CD4-positive, alpha-beta memory T cell (primary cell): ENCODE measurements around the gene SMLR1. TPM values are rescaled to one million over a fixed set of nuclear protein-coding genes. Genes with fewer than 3 reads are reported as not detected.

Experiments used
- CTCF ChIA-PET: fragments of 350-600 bp; sonication (Branson Sonifier 250); formaldehyde crosslinking; loops from one replicate; lab custom pipeline; 2021; ENCODE audit warnings: inconsistent platforms; ENCODE audit not compliant: partially characterized antibody; lab: Charles Lee
- POLR2A ChIA-PET: fragments of 350-600 bp; sonication (Branson Sonifier 250); formaldehyde crosslinking; loops from one replicate; lab custom pipeline; 2021; ENCODE audit not compliant: partially characterized antibody; lab: Charles Lee
- DNase-seq, 5 donors: peaks; one replicate each; pipeline versions ENCODE4 v3.0.0 to v3.0.0-alpha.2; 2020 to 2022; ENCODE audit warnings: mixed read lengths in 1 of 5
- H3K27ac ChIP-seq: one replicate; pipeline ENCODE4 v1.7.0; 2013; ENCODE audit warnings: low read depth, low read length
- H3K27me3 ChIP-seq: 2 replicates; pipeline ENCODE4 v1.7.0; 2013; ENCODE audit warnings: mild to moderate bottlenecking, low read length, moderate library complexity; ENCODE audit not compliant: insufficient read depth
- H3K36me3 ChIP-seq: 2 replicates; pipeline ENCODE4 v1.7.0; 2013; ENCODE audit warnings: mild to moderate bottlenecking, low read length, moderate library complexity; ENCODE audit not compliant: insufficient read depth
- H3K4me1 ChIP-seq: 2 replicates; pipeline ENCODE4 v1.7.0; 2013; ENCODE audit warnings: mild to moderate bottlenecking, low read length, moderate library complexity; ENCODE audit not compliant: insufficient read depth
- H3K4me3 ChIP-seq, 2 donors: one replicate each; pipeline ENCODE4 v1.7.0; 2013; ENCODE audit warnings: low read length in 2 of 2, mild to moderate bottlenecking in 1 of 2
- H3K9me3 ChIP-seq, 2 donors: one replicate each; pipeline ENCODE4 v1.7.0; 2013; ENCODE audit warnings: low read length in 2 of 2, control low read depth in 1 of 2; ENCODE audit not compliant: control insufficient read depth in 1 of 2
- H3K27ac Mint-ChIP-seq, 7 donors: one replicate each; pipeline ENCODE4 v1.8.0; 2020 to 2021; ENCODE audit warnings: mixed read lengths in 7 of 7, mild to moderate bottlenecking in 6 of 7, inconsistent platforms in 3 of 7, moderate library complexity in 3 of 7
- H3K27me3 Mint-ChIP-seq, 2 donors: one replicate each; pipeline ENCODE4 v1.8.0; 2020 to 2021; ENCODE audit warnings: mixed read lengths in 2 of 2
- H3K36me3 Mint-ChIP-seq, 2 donors: one replicate each; pipeline ENCODE4 v1.8.0; 2020 to 2021; ENCODE audit warnings: mixed read lengths in 2 of 2, inconsistent platforms in 1 of 2, mild to moderate bottlenecking in 1 of 2
- H3K4me1 Mint-ChIP-seq, 4 donors: one replicate each; pipeline ENCODE4 v1.8.0; 2020 to 2021; ENCODE audit warnings: mixed read lengths in 4 of 4, mild to moderate bottlenecking in 1 of 4
- H3K4me3 Mint-ChIP-seq, 8 donors: one replicate each; pipeline ENCODE4 v1.8.0; 2020 to 2021; ENCODE audit warnings: mixed read lengths in 8 of 8, mild to moderate bottlenecking in 7 of 8, moderate library complexity in 6 of 8, inconsistent platforms in 3 of 8
- H3K9me3 Mint-ChIP-seq, 8 donors: one replicate each; pipeline ENCODE4 v1.8.0; 2020 to 2021; ENCODE audit warnings: mixed read lengths in 8 of 8, mild to moderate bottlenecking in 5 of 8, inconsistent platforms in 3 of 8, moderate library complexity in 1 of 8
- intact Hi-C: fragments of 100-400 bp; cut with micrococcal nuclease; formaldehyde crosslinking; loops from one replicate; pipeline ENCODE4 v1.15.1; 2023
- polyA plus RNA-seq, 2 donors: library from polyadenylated mRNA; unstranded; fragments of 300-500 nt; fragmentation: Illumina TruSeq; gene quantifications; one replicate each; pipeline ENCODE4 v1.2.3, GENCODE V29; 2021
- total RNA-seq, 2 experiments: library from RNA; stranded (reverse); gene quantifications; one replicate each; pipeline ENCODE4 v1.2.3, GENCODE V29; 2021

Gene SMLR1
- total and polyA plus RNA-seq, 4 experiments from 2014 or later, result not detected

- H3K27me3 Mint-ChIP-seq, result no peaks in the 10 kb centered on the region
- POLR2A ChIA-PET, result no interaction called here
- CTCF ChIA-PET, result interaction anchor here (0.7 to 1.4 kb wide), 2 partner anchors 32 to 155 kb away, joined by 3 to 4 read pairs; no protein-coding TSS in a partner anchor
- peaks cover 3 to 8% (median 4%) of the 10 kb centered on the region in 4 donors for H3K4me1 Mint-ChIP-seq
- peaks cover 6% of the 10 kb centered on the region for H3K4me1 ChIP-seq
- intact Hi-C loops, result no loop called here
- no peaks in the 10 kb centered on the region for H3K27me3 ChIP-seq
- H3K36me3 ChIP-seq, result no peaks in the 10 kb centered on the region
- no peak overlapping the region for H3K27ac ChIP-seq
- no peak overlapping the region for H3K4me3 Mint-ChIP-seq
- DNase-seq, result no peak
- H3K27ac Mint-ChIP-seq, result no peak overlapping the region
- no peaks in the 10 kb centered on the region for H3K9me3 ChIP-seq
- peaks cover 0 to 2% (median 0%) of the 10 kb centered on the region in 8 donors for H3K9me3 Mint-ChIP-seq
- H3K36me3 Mint-ChIP-seq, result no peaks in the 10 kb centered on the region
- no peak overlapping the region for H3K4me3 ChIP-seq
Observed at GRCh38 chr6:130852844-130853554, 25.8 kb downstream of the SMLR1 start.

GRCh38 chr6:130853555-130854183 lies 26.5 kb downstream of the SMLR1 start:
- Histone ChIP-seq H3K9me3 (no peaks in the 10 kb centered on the region), H3K4me1 (peaks cover 6% of the 10 kb centered on the region), H3K27ac (no peak overlapping the region), H3K27me3 (no peaks in the 10 kb centered on the region), H3K36me3 (no peaks in the 10 kb centered on the region), H3K4me3 (no peak overlapping the region)
- no peaks in the 10 kb centered on the region for H3K36me3 Mint-ChIP-seq
- peaks cover 0 to 2% (median 0%) of the 10 kb centered on the region in 8 donors for H3K9me3 Mint-ChIP-seq
- intact Hi-C loops, result no loop called here
- H3K4me3 Mint-ChIP-seq, result no peak overlapping the region
- POLR2A ChIA-PET, result no interaction called here
- peaks cover 2 to 7% (median 3%) of the 10 kb centered on the region in 4 donors for H3K4me1 Mint-ChIP-seq
- H3K27me3 Mint-ChIP-seq, result no peaks in the 10 kb centered on the region
- no peak overlapping the region for H3K27ac Mint-ChIP-seq
- CTCF ChIA-PET, result interaction anchor here (0.7 to 1.4 kb wide), 2 partner anchors 31 to 156 kb away, joined by 3 to 4 read pairs; no protein-coding TSS in a partner anchor
- no peak for DNase-seq

GRCh38 chr6:130858054-130858453 lies 30.8 kb downstream of the SMLR1 start:
- peaks cover 0 to 2% (median 0%) of the 10 kb centered on the region in 8 donors for H3K9me3 Mint-ChIP-seq
- ChIA-PET CTCF (no interaction called here), POLR2A (no interaction called here)
- Histone ChIP-seq H3K27ac (no peak overlapping the region), H3K27me3 (no peaks in the 10 kb centered on the region), H3K9me3 (no peaks in the 10 kb centered on the region), H3K36me3 (no peaks in the 10 kb centered on the region), H3K4me1 (no peaks in the 10 kb centered on the region), H3K4me3 (no peak overlapping the region)
- intact Hi-C loops, result no loop called here
- no peaks in the 10 kb centered on the region for H3K4me1 Mint-ChIP-seq
- peak overlapping the region in 1 of 7 donors; percentile 32 for H3K27ac Mint-ChIP-seq
- no peak for DNase-seq
- peaks cover 0 to 6% of the 10 kb centered on the region in 2 donors for H3K36me3 Mint-ChIP-seq
- H3K4me3 Mint-ChIP-seq, result no peak overlapping the region
- no peaks in the 10 kb centered on the region for H3K27me3 Mint-ChIP-seq

GRCh38 chr6:130858498-130859160 lies 31.4 kb downstream of the SMLR1 start:
- H3K27me3 Mint-ChIP-seq, result no peaks in the 10 kb centered on the region
- H3K9me3 Mint-ChIP-seq, result peaks cover 0 to 2% (median 0%) of the 10 kb centered on the region in 8 donors
- H3K4me3 ChIP-seq, result no peak overlapping the region
- H3K36me3 Mint-ChIP-seq, result peaks cover 0 to 6% of the 10 kb centered on the region in 2 donors
- no peaks in the 10 kb centered on the region for H3K9me3 ChIP-seq
- no peaks in the 10 kb centered on the region for H3K27me3 ChIP-seq
- H3K27ac Mint-ChIP-seq, result no peak overlapping the region
- no peaks in the 10 kb centered on the region for H3K4me1 ChIP-seq
- ChIA-PET CTCF (interaction anchor here (1.2 kb wide), 1 partner anchor 13 kb away, joined by 3 read pairs; no protein-coding TSS in a partner anchor), POLR2A (no interaction called here)
- DNase-seq, result no peak
- H3K27ac ChIP-seq, result no peak overlapping the region
- no peak overlapping the region for H3K4me3 Mint-ChIP-seq
- intact Hi-C loops, result no loop called here
- no peaks in the 10 kb centered on the region for H3K36me3 ChIP-seq
- H3K4me1 Mint-ChIP-seq, result no peaks in the 10 kb centered on the region

- H3K9me3 Mint-ChIP-seq, result peaks cover 0 to 2% (median 0%) of the 10 kb centered on the region in 8 donors
- intact Hi-C loops, result no loop called here
- H3K4me1 Mint-ChIP-seq, result no peaks in the 10 kb centered on the region
- Histone ChIP-seq H3K4me3 (no peak overlapping the region), H3K27ac (no peak overlapping the region), H3K4me1 (no peaks in the 10 kb centered on the region), H3K36me3 (no peaks in the 10 kb centered on the region), H3K9me3 (no peaks in the 10 kb centered on the region), H3K27me3 (no peaks in the 10 kb centered on the region)
- H3K27ac Mint-ChIP-seq, result peak overlapping the region in 1 of 7 donors; percentile 17
- H3K36me3 Mint-ChIP-seq, result peaks cover 0 to 6% of the 10 kb centered on the region in 2 donors
- CTCF ChIA-PET, result interaction anchor here (1.0 to 1.4 kb wide), 3 partner anchors 12 to 16 kb away, joined by 3 read pairs; no protein-coding TSS in a partner anchor
- H3K27me3 Mint-ChIP-seq, result peaks cover 0 to 2% of the 10 kb centered on the region in 2 donors
- H3K4me3 Mint-ChIP-seq, result no peak overlapping the region
- DNase-seq, result no peak
- POLR2A ChIA-PET, result no interaction called here
Observed at GRCh38 chr6:130859161-130859867, 32.1 kb downstream of the SMLR1 start.

- POLR2A ChIA-PET, result no interaction called here
- no peaks in the 10 kb centered on the region for H3K4me1 ChIP-seq
- no peaks in the 10 kb centered on the region for H3K27me3 ChIP-seq
- no peak overlapping the region for H3K27ac ChIP-seq
- Mint-ChIP-seq H3K27ac (no peak overlapping the region), H3K4me3 (no peak overlapping the region), H3K9me3 (no peaks in the 10 kb centered on the region), H3K36me3 (peaks cover 1 to 17% of the 10 kb centered on the region in 2 donors), H3K27me3 (peaks cover 0 to 2% of the 10 kb centered on the region in 2 donors), H3K4me1 (no peaks in the 10 kb centered on the region)
- intact Hi-C loops, result no loop called here
- H3K9me3 ChIP-seq, result no peaks in the 10 kb centered on the region
- CTCF ChIA-PET, result interaction anchor here (1.3 to 1.4 kb wide), 2 partner anchors 9 to 13 kb away, joined by 3 to 4 read pairs; no protein-coding TSS in a partner anchor
- no peak for DNase-seq
- H3K4me3 ChIP-seq, result no peak overlapping the region
- H3K36me3 ChIP-seq, result no peaks in the 10 kb centered on the region
Observed at GRCh38 chr6:130862370-130862769, 35.2 kb downstream of the SMLR1 start.
